B cell (primary cell): ENCODE measurements around the gene ALPL.

Experiments used
- CTCF ChIP-seq: fragments of 200-600 bp; IDR thresholded peaks from one replicate; pipeline ENCODE4 v1.8.0; 2022; ENCODE audit warnings: antibody characterized with exemption, mild to moderate bottlenecking
- EZH2 ChIP-seq: IDR thresholded peaks from 2 replicates; pipeline ENCODE4 v1.6.1; 2012; ENCODE audit warnings: borderline replicate concordance, low read depth, mild to moderate bottlenecking, moderate library complexity, low read length; ENCODE audit not compliant: insufficient read depth, poor library complexity, severe bottlenecking

- no peak for TF ChIP-seq CTCF
- TF ChIP-seq EZH2 = no peak
Measured at GRCh38 chr1:21511579-21512522, 2.6 kb downstream of the ALPL start.
